CD4-positive, alpha-beta T cell (primary cell): ENCODE data around the gene ZNF700. TPM values are rescaled to one million over a fixed set of nuclear protein-coding genes. Genes with fewer than 3 reads are reported as not detected.
A peak's percentile ranks its signal among the peaks of the same experiment; 100 is the strongest.

Experiments
- ATAC-seq: fragments of 200-7000 bp; cut with Tn5 transposase; one replicate; pipeline ENCODE4 v1.10.0; 2022; ENCODE audit warnings: mild to moderate bottlenecking; ENCODE audit not compliant: poor library complexity
- CTCF ChIA-PET: fragments of 350-600 bp; sonication (Branson Sonifier 250); formaldehyde crosslinking; loops from one replicate; lab custom pipeline; 2021; ENCODE audit warnings: antibody characterized with exemption, inconsistent platforms; lab: Charles Lee
- POLR2A ChIA-PET: fragments of 350-600 bp; sonication (Branson Sonifier 250); formaldehyde crosslinking; loops from one replicate; lab custom pipeline; 2021; ENCODE audit warnings: antibody characterized with exemption, inconsistent platforms; lab: Charles Lee
- DNase-seq, 14 experiments: peaks; one replicate each; pipeline ENCODE4 v3.0.0-alpha.2; 2013 to 2020; ENCODE audit warnings: mixed read lengths in 2 of 14
- H3K27ac ChIP-seq, 2 donors: one replicate each; pipeline versions ENCODE4 v1.5.1 to v1.7.0; 2013; ENCODE audit warnings: low read length in 2 of 2, low read depth in 1 of 2, mild to moderate bottlenecking in 1 of 2
- H3K27me3 ChIP-seq, 2 experiments: 1 replicate in 1 of 2; 2 replicates in 1 of 2; pipeline versions ENCODE4 v1.6.1 to v1.7.0; 2013; ENCODE audit warnings: low read length in 2 of 2, control low read depth in 1 of 2, mild to moderate bottlenecking in 1 of 2, moderate library complexity in 1 of 2; ENCODE audit not compliant: insufficient read depth in 2 of 2, control insufficient read depth in 1 of 2
- H3K36me3 ChIP-seq: one replicate; pipeline ENCODE4 v1.6.1; 2013; ENCODE audit warnings: low read length, control low read depth; ENCODE audit not compliant: insufficient read depth
- H3K4me1 ChIP-seq: one replicate; pipeline ENCODE4 v1.6.1; 2013; ENCODE audit warnings: low read length, control low read depth; ENCODE audit not compliant: insufficient read depth
- H3K4me3 ChIP-seq: one replicate; pipeline ENCODE4 v1.5.1; 2013; ENCODE audit warnings: mild to moderate bottlenecking, low read length, moderate library complexity
- H3K9me3 ChIP-seq, 2 experiments: 1 replicate in 1 of 2; 2 replicates in 1 of 2; pipeline versions ENCODE4 v1.6.1 to v1.7.0; 2013; ENCODE audit warnings: low read length in 2 of 2, mild to moderate bottlenecking in 2 of 2, control low read depth in 1 of 2, moderate library complexity in 1 of 2; ENCODE audit not compliant: control insufficient read depth in 1 of 2, insufficient read depth in 1 of 2
- H3K27ac Mint-ChIP-seq: one replicate; pipeline ENCODE4 v1.8.0; 2020; ENCODE audit warnings: mixed read lengths
- H3K27me3 Mint-ChIP-seq: one replicate; pipeline ENCODE4 v1.8.0; 2021; ENCODE audit warnings: mixed read lengths
- H3K36me3 Mint-ChIP-seq: one replicate; pipeline ENCODE4 v1.8.0; 2021; ENCODE audit warnings: low read depth, mixed read lengths
- H3K4me1 Mint-ChIP-seq: one replicate; pipeline ENCODE4 v1.8.0; 2021; ENCODE audit warnings: low read depth, mixed read lengths
- H3K4me3 Mint-ChIP-seq: one replicate; pipeline ENCODE4 v1.8.0; 2020; ENCODE audit warnings: mild to moderate bottlenecking, mixed read lengths
- H3K9me3 Mint-ChIP-seq: one replicate; pipeline ENCODE4 v1.8.0; 2020; ENCODE audit warnings: mixed read lengths
- intact Hi-C, 2 experiments: fragments of 100-400 bp; cut with DNase I in 1 of 2; cut with micrococcal nuclease in 1 of 2; formaldehyde crosslinking; loops; one replicate each; pipeline versions ENCODE4 v1.15.1 to v1.9.0; 2023 to 2025; cut with DNase I, micrococcal nuclease
- total RNA-seq, 174 experiments: library from RNA in 2 of 174; stranded (reverse) in 2 of 174; gene quantifications; one replicate each; pipeline ENCODE4 v1.2.3 and lab custom pipeline; 2021 to 2026
- TF ChIP-seq, protein P1 (sequence below): fragments of 200-600 bp; IDR thresholded peaks from one replicate; pipeline ENCODE4 v1.8.0; 2022; ENCODE audit warnings: antibody characterized with exemption, mild to moderate bottlenecking

Gene ZNF700
- total RNA-seq, 2 experiments from 2014 or later: 13.2 to 14.5 TPM

- Mint-ChIP-seq H3K4me1 (no peaks in the 10 kb centered on the region), H3K36me3 (peaks cover 93% of the 10 kb centered on the region), H3K27ac (no peak overlapping the region), H3K27me3 (no peaks in the 10 kb centered on the region), H3K9me3 (peaks cover 13% of the 10 kb centered on the region), H3K4me3 (no peak overlapping the region)
- ChIA-PET POLR2A (interaction anchor here (0.8 kb wide), 1 partner anchor 46 kb away, joined by 3 read pairs; no protein-coding TSS in a partner anchor), CTCF (no interaction called here)
- Histone ChIP-seq H3K27ac (no peak overlapping the region), H3K4me1 (no peaks in the 10 kb centered on the region), H3K9me3 (peaks cover 69 to 74% of the 10 kb centered on the region in 2 experiments), H3K27me3 (no peaks in the 10 kb centered on the region), H3K4me3 (no peak overlapping the region), H3K36me3 (peaks cover 53% of the 10 kb centered on the region)
- ATAC-seq: no peak
- TF ChIP-seq, protein P1, sequence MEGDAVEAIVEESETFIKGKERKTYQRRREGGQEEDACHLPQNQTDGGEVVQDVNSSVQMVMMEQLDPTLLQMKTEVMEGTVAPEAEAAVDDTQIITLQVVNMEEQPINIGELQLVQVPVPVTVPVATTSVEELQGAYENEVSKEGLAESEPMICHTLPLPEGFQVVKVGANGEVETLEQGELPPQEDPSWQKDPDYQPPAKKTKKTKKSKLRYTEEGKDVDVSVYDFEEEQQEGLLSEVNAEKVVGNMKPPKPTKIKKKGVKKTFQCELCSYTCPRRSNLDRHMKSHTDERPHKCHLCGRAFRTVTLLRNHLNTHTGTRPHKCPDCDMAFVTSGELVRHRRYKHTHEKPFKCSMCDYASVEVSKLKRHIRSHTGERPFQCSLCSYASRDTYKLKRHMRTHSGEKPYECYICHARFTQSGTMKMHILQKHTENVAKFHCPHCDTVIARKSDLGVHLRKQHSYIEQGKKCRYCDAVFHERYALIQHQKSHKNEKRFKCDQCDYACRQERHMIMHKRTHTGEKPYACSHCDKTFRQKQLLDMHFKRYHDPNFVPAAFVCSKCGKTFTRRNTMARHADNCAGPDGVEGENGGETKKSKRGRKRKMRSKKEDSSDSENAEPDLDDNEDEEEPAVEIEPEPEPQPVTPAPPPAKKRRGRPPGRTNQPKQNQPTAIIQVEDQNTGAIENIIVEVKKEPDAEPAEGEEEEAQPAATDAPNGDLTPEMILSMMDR: no peak
- DNase-seq: no peak
- intact Hi-C loops: loop anchor here in 1 of 2 experiments (5.0 kb wide), 1 partner anchor 40 kb away; no protein-coding TSS in a partner anchor
Measured at GRCh38 chr19:11942008-11942842, 17.3 kb downstream of the ZNF700 start.

DNA sequence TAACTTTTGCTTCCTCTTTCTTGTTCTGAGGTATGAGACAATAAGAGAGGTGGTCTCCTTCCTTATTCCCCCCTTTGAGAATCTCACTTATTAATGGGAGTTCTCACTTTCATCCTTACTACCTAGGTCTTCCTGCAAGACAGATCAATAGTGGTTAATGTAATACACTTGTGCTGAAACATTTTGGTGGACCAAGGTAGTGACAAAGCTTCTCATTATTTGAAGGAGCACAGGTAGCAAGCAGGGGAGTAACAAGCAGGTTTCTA is 17.9 kb downstream of the ZNF700 start:
- Mint-ChIP-seq H3K36me3 (peaks cover 95% of the 10 kb centered on the region), H3K9me3 (peaks cover 13% of the 10 kb centered on the region), H3K27ac (no peak overlapping the region), H3K4me1 (no peaks in the 10 kb centered on the region), H3K4me3 (no peak overlapping the region), H3K27me3 (no peaks in the 10 kb centered on the region)
- H3K27ac ChIP-seq: no peak overlapping the region
- intact Hi-C loops: loop anchor here in 1 of 2 experiments (5.0 kb wide), 1 partner anchor 40 kb away; no protein-coding TSS in a partner anchor
- TF ChIP-seq, protein P1: no peak
- H3K4me1 ChIP-seq: no peaks in the 10 kb centered on the region
- ChIA-PET CTCF (interaction anchor here (0.7 kb wide), 1 partner anchor 19 kb away, joined by 3 read pairs; no protein-coding TSS in a partner anchor), POLR2A (interaction anchor here (0.8 kb wide), 1 partner anchor 45 kb away, joined by 3 read pairs; no protein-coding TSS in a partner anchor)
- H3K36me3 ChIP-seq: peaks cover 56% of the 10 kb centered on the region
- no peak for ATAC-seq
- H3K4me3 ChIP-seq: no peak overlapping the region
- peak in 1 of 14 experiments; percentile 10 for DNase-seq
- H3K9me3 ChIP-seq: peaks cover 64 to 74% of the 10 kb centered on the region in 2 experiments
- H3K27me3 ChIP-seq: no peaks in the 10 kb centered on the region

GRCh38 chr19:11944656-11945055 is 19.7 kb downstream of the ZNF700 start:
- no peak for ATAC-seq
- H3K36me3 ChIP-seq: peaks cover 71% of the 10 kb centered on the region
- H3K27me3 Mint-ChIP-seq: no peaks in the 10 kb centered on the region
- ChIA-PET POLR2A (no interaction called here), CTCF (no interaction called here)
- intact Hi-C loops: loop anchor here in 1 of 2 experiments (5.0 kb wide), 1 partner anchor 38 kb away; no protein-coding TSS in a partner anchor
- H3K9me3 Mint-ChIP-seq: peaks cover 15% of the 10 kb centered on the region
- H3K4me3 ChIP-seq: no peak overlapping the region
- peaks cover 66 to 88% of the 10 kb centered on the region in 2 experiments for H3K9me3 ChIP-seq
- peaks cover 98% of the 10 kb centered on the region for H3K36me3 Mint-ChIP-seq
- TF ChIP-seq, protein P1: no peak
- no peak for DNase-seq
- no peaks in the 10 kb centered on the region for H3K4me1 Mint-ChIP-seq
- no peak overlapping the region for H3K4me3 Mint-ChIP-seq
- H3K27ac ChIP-seq: no peak overlapping the region
- no peaks in the 10 kb centered on the region for H3K4me1 ChIP-seq
- H3K27ac Mint-ChIP-seq: no peak overlapping the region
- H3K27me3 ChIP-seq: no peaks in the 10 kb centered on the region
